OCI-LY7 (cell line): ENCODE data around the gene WDCP.

Source experiments
- CTCF ChIP-seq: fragments of 200-600 bp; sonication (generic); conservative IDR thresholded peaks from 2 replicates; pipeline ENCODE4 v1.5.1; 2014; ENCODE audit warnings: mild to moderate bottlenecking, antibody characterized with exemption, low read length, moderate library complexity, mixed read lengths
- EZH2phosphoT487 ChIP-seq: fragments of 200-600 bp; sonication (generic); IDR thresholded peaks from 2 replicates; pipeline ENCODE4 v1.6.1; 2018; ENCODE audit warnings: low read depth, borderline replicate concordance, mild to moderate bottlenecking, mixed run types, antibody characterized with exemption, low read length, moderate library complexity, mixed read lengths

GRCh38 chr2:24017711-24018110, 29.5 kb downstream of the WDCP start:
- TF ChIP-seq CTCF (no peak), EZH2phosphoT487 (no peak)
